ENCODE results near the gene FOXS1. TPM values are rescaled to one million over a fixed set of nuclear protein-coding genes. Genes with fewer than 3 reads are reported as not detected.

The FOXS1 gene
- total and polyA plus RNA-seq, 11 donors, result 1.9 to 6.0 (median 3.7) TPM

DNA sequence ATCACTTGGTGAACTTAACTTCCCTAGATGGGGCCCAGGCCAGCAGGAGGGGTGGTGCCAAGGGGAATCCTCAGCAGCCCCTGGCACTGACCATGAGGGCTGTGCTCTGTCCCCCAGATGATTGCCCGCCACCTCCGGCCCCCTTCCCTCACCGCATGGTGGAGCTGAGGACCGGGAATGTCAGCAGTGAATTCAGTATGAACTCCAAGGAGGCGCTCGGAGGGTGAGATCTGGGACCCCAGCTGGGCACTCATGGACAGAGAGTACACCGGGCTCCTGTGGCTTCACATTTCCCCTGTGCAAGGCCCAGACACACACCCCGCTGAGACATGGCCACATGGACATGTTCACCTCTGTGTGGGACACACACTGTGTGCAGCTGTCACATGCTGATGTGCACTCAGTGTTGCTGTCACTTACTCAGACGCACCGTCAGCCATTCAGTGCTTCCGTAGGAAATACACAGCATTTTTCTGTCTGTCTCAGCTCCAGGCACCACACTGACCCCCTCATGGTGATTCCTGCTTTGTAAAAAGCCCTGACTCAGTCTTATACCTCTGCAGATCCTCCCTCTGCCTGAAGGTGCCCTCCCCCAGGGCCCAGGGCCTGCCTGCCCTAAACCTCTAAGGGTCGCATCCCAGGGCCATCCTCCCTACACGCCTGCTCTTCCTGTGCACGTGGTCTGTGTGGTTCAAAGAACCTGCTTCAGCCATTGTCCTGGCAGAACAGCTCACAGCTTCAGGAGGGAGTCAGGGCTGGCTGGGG is 21.9 kb downstream of the FOXS1 start:
- Histone ChIP-seq H3K9me3 (no peaks in the 10 kb centered on the region), H3K4me3 (no peak overlapping the region), H3K27ac (no peak overlapping the region), H3K36me3 (no peaks in the 10 kb centered on the region), H3K4me1 (peaks cover 0 to 21% (median 5%) of the 10 kb centered on the region in 12 donors), H3K27me3 (no peaks in the 10 kb centered on the region)
- no peak for DNase-seq
- intact Hi-C loops (cut with DNase I), result loop anchor here (2.0 to 10.0 kb wide), 15 partner anchors 23 to 831 kb away; partner anchors contain the start of gene PDRG1 (in 4 of the 10)
- TF ChIP-seq POLR2A (IDR thresholded peaks at IDR 0.05), result no peak
- TF ChIP-seq, protein P1, sequence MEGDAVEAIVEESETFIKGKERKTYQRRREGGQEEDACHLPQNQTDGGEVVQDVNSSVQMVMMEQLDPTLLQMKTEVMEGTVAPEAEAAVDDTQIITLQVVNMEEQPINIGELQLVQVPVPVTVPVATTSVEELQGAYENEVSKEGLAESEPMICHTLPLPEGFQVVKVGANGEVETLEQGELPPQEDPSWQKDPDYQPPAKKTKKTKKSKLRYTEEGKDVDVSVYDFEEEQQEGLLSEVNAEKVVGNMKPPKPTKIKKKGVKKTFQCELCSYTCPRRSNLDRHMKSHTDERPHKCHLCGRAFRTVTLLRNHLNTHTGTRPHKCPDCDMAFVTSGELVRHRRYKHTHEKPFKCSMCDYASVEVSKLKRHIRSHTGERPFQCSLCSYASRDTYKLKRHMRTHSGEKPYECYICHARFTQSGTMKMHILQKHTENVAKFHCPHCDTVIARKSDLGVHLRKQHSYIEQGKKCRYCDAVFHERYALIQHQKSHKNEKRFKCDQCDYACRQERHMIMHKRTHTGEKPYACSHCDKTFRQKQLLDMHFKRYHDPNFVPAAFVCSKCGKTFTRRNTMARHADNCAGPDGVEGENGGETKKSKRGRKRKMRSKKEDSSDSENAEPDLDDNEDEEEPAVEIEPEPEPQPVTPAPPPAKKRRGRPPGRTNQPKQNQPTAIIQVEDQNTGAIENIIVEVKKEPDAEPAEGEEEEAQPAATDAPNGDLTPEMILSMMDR (IDR thresholded peaks at IDR 0.05), result no peak
- ATAC-seq, result no peak
- 60 to 69% (median 65%) methylated on average over 13 to 14 of the region's 14 CpGs for WGBS, 4 donors

DNA sequence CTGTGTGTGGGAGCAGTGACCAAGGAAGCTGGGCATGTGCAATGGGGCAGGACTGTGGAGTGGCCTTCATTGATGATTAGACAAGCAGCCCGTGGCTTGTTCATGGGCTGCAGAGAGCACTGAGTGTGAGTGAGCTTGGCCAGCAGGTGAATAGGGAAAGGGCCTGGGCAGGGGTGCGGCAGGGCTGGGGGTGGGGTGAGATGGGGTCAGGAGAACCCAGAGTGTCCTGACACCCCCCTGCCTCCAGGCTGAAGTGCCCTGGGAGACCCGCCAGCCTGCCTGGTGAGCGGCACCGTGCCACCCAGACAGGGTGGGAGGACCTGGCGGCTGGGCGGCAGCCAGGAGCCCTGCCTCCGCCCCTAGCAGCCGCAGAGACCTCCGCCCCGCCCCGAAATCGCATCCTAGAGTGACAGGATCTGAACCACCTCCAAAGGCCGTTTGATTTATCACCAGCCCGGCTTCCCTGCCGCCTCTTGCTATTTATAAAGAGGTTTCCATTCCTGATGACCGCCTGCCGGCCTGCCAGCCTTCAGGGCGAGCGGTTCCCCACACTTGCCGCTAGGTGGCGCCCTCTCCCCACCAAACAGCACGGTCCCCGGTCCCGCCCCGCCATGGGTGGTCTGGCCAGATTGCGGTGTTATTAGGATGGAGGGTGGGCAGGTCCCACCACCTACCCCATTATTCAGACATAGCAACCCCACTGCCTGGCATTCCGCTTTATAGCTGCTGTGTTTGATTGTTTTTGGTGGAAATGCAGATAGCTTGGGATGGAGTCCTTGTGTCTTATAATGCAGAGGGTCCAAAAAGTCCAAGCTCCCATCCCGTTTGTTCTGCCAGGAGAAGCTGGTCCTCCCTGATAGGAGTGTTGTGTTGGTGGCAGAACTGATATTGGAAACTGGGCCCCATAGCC is 22.7 kb downstream of the FOXS1 start:
- peak; percentile 81 to 91 (median 89) for DNase-seq
- H3K36me3 ChIP-seq, result no peaks in the 10 kb centered on the region
- peaks cover 0 to 21% (median 5%) of the 10 kb centered on the region in 12 donors for H3K4me1 ChIP-seq
- peak overlapping the region in 9 of 12 donors; percentile 7 to 66 (median 24) for H3K27ac ChIP-seq
- peak; percentile 75 to 90 (median 82) for ATAC-seq
- 7 to 8% (median 7%) methylated on average over 14 to 29 of the region's 29 CpGs for WGBS, 4 donors
- no peaks in the 10 kb centered on the region for H3K27me3 ChIP-seq
- no peaks in the 10 kb centered on the region for H3K9me3 ChIP-seq
- peak in 1 of 2 donors; percentile 14 for TF ChIP-seq POLR2A (IDR thresholded peaks at IDR 0.05)
- TF ChIP-seq, protein P1 (IDR thresholded peaks at IDR 0.05), result peak; percentile 97 to 100 (median 99)
- H3K4me3 ChIP-seq, result no peak overlapping the region
- intact Hi-C loops (cut with DNase I), result loop anchor here (1.0 to 10.0 kb wide), 16 partner anchors 24 to 832 kb away; partner anchors contain the start of gene PDRG1 (in 4 of the 10)

DNA sequence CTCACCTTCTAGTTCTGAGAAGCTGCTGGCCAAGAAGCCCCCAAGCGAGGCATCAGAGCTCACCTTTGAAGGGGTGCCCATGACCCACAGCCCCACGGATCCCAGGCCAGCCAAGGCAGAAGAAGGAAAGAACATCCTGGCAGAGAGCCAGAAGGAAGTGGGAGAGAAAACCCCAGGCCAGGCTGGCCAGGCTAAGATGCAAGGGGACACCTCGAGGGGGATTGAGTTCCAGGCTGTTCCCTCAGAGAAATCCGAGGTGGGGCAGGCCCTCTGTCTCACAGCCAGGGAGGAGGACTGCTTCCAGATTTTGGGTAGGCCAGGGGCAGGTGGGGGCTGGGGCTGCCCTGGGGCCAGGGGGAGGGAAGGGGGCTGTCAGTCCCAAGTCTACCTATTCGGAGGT is 24.0 kb downstream of the FOXS1 start:
- Histone ChIP-seq H3K27me3 (no peaks in the 10 kb centered on the region), H3K27ac (no peak overlapping the region), H3K36me3 (no peaks in the 10 kb centered on the region), H3K9me3 (no peaks in the 10 kb centered on the region), H3K4me1 (peaks cover 0 to 21% (median 5%) of the 10 kb centered on the region in 12 donors), H3K4me3 (no peak overlapping the region)
- ATAC-seq, result no peak
- WGBS, 4 donors, result 53 to 70% (median 62%) methylated on average over 5 of the region's 5 CpGs
- DNase-seq, result peak in 1 of 5 donors; percentile 26
- TF ChIP-seq, protein P1 (IDR thresholded peaks at IDR 0.05), result no peak
- no peak for TF ChIP-seq POLR2A (IDR thresholded peaks at IDR 0.05)
- intact Hi-C loops (cut with DNase I), result loop anchor here in 9 of 10 donors (5.0 to 10.0 kb wide), 9 partner anchors 131 to 833 kb away; partner anchors contain the start of gene PDRG1 (in 2 of the 9)

Data from heart left ventricle (tissue), 16 donors.